Glutamatergic neuron (in vitro differentiated cells): Measurements from ENCODE around the gene SLC38A8. TPM values are rescaled to one million over a fixed set of nuclear protein-coding genes. Genes with fewer than 3 reads are reported as not detected.

Source experiments
- DNase-seq: peaks from one replicate; pipeline ENCODE4 v3.0.0; 2022
- H3K27ac Mint-ChIP-seq: one replicate; pipeline ENCODE4 v1.8.0; 2020; ENCODE audit warnings: mild to moderate bottlenecking, mixed read lengths, inconsistent platforms; ENCODE audit not compliant: unreplicated experiment
- H3K27me3 Mint-ChIP-seq: one replicate; pipeline ENCODE4 v1.8.0; 2020; ENCODE audit warnings: mild to moderate bottlenecking, moderate library complexity, mixed read lengths, inconsistent platforms; ENCODE audit not compliant: unreplicated experiment
- H3K36me3 Mint-ChIP-seq: one replicate; pipeline ENCODE4 v1.8.0; 2020; ENCODE audit warnings: mild to moderate bottlenecking, mixed read lengths, inconsistent platforms; ENCODE audit not compliant: unreplicated experiment
- H3K4me1 Mint-ChIP-seq: one replicate; pipeline ENCODE4 v1.8.0; 2020; ENCODE audit warnings: mild to moderate bottlenecking, low read depth, mixed read lengths, inconsistent platforms; ENCODE audit not compliant: unreplicated experiment
- H3K4me3 Mint-ChIP-seq: one replicate; pipeline ENCODE4 v1.8.0; 2020; ENCODE audit warnings: mild to moderate bottlenecking, mixed read lengths, inconsistent platforms; ENCODE audit not compliant: unreplicated experiment
- H3K9me3 Mint-ChIP-seq: one replicate; pipeline ENCODE4 v1.8.0; 2020; ENCODE audit warnings: mild to moderate bottlenecking, moderate library complexity, mixed read lengths, inconsistent platforms; ENCODE audit not compliant: unreplicated experiment
- CTCF ChIP-seq: fragments of 200-600 bp; sonication (generic); IDR thresholded peaks from one replicate; pipeline ENCODE4 v1.5.0; 2021; ENCODE audit not compliant: partially characterized antibody, unreplicated experiment
- total RNA-seq: library from RNA; stranded (reverse); fragmentation: NEBNext Ultra II Directional; extraction: Animal tissue kit (Norgen Biotek cat#: 25700); gene quantifications from one replicate; pipeline ENCODE4 v1.2.1, GENCODE V29; 2021; ENCODE audit not compliant: unreplicated experiment

SLC38A8 gene
- total RNA-seq, 1 donor from 2014 or later, result not detected

- Mint-ChIP-seq H3K27ac (no peak overlapping the region), H3K36me3 (peaks cover 14% of the 10 kb centered on the region), H3K9me3 (peaks cover 5% of the 10 kb centered on the region), H3K4me3 (no peak overlapping the region), H3K4me1 (no peaks in the 10 kb centered on the region), H3K27me3 (peaks cover 10% of the 10 kb centered on the region)
- DNase-seq, result no peak
- TF ChIP-seq CTCF, result no peak
These were observed 21.1 kb downstream of the SLC38A8 start for GRCh38 chr16:84021488-84021887.

- no peak overlapping the region for H3K4me3 Mint-ChIP-seq
- TF ChIP-seq CTCF, result no peak
- H3K27ac Mint-ChIP-seq, result no peak overlapping the region
- H3K9me3 Mint-ChIP-seq, result peaks cover 7% of the 10 kb centered on the region
- H3K27me3 Mint-ChIP-seq, result peaks cover 8% of the 10 kb centered on the region
- DNase-seq, result no peak
- H3K36me3 Mint-ChIP-seq, result peaks cover 14% of the 10 kb centered on the region
- no peaks in the 10 kb centered on the region for H3K4me1 Mint-ChIP-seq
These were observed 22.2 kb downstream of the SLC38A8 start for GRCh38 chr16:84020353-84020752.

- peaks cover 14% of the 10 kb centered on the region for H3K36me3 Mint-ChIP-seq
- TF ChIP-seq CTCF, result no peak
- peaks cover 7% of the 10 kb centered on the region for H3K9me3 Mint-ChIP-seq
- DNase-seq, result no peak
- no peak overlapping the region for H3K27ac Mint-ChIP-seq
- no peaks in the 10 kb centered on the region for H3K4me1 Mint-ChIP-seq
- H3K27me3 Mint-ChIP-seq, result peaks cover 5% of the 10 kb centered on the region
- H3K4me3 Mint-ChIP-seq, result no peak overlapping the region
These were observed 23.9 kb downstream of the SLC38A8 start for GRCh38 chr16:84018710-84019109.

- Mint-ChIP-seq H3K9me3 (peaks cover 4% of the 10 kb centered on the region), H3K36me3 (peaks cover 11% of the 10 kb centered on the region)
- DNase-seq, result no peak
These were observed 26.1 kb downstream of the SLC38A8 start for GRCh38 chr16:84016477-84016876.

GRCh38 chr16:84015399-84015798 is 27.2 kb downstream of the SLC38A8 start:
- H3K4me3 Mint-ChIP-seq, result no peak overlapping the region
- H3K9me3 Mint-ChIP-seq, result peaks cover 2% of the 10 kb centered on the region
- DNase-seq, result no peak
- H3K4me1 Mint-ChIP-seq, result no peaks in the 10 kb centered on the region
- H3K27me3 Mint-ChIP-seq, result peaks cover 5% of the 10 kb centered on the region
- no peak for TF ChIP-seq CTCF
- H3K36me3 Mint-ChIP-seq, result peaks cover 5% of the 10 kb centered on the region
- H3K27ac Mint-ChIP-seq, result no peak overlapping the region

More at GRCh38 chr16:84016477-84016876, 26.1 kb downstream of the SLC38A8 start:
- Mint-ChIP-seq H3K27me3 (peaks cover 5% of the 10 kb centered on the region), H3K4me3 (no peak overlapping the region), H3K4me1 (no peaks in the 10 kb centered on the region), H3K27ac (no peak overlapping the region)
- TF ChIP-seq CTCF, result no peak
